WI38 (cell line): ENCODE measurements around the gene ZNF641.

Source experiments
- H3K4me3 ChIP-seq: 2 replicates; pipeline ENCODE4 v1.5.1; 2011; ENCODE audit warnings: low read depth, mild to moderate bottlenecking, control low read depth, low read length
- TF ChIP-seq, protein P1 (sequence below): IDR thresholded peaks from 2 replicates; pipeline ENCODE4 v1.5.1; 2012; ENCODE audit warnings: low read depth, mild to moderate bottlenecking, control low read depth, low read length

Gene ZNF641

DNA sequence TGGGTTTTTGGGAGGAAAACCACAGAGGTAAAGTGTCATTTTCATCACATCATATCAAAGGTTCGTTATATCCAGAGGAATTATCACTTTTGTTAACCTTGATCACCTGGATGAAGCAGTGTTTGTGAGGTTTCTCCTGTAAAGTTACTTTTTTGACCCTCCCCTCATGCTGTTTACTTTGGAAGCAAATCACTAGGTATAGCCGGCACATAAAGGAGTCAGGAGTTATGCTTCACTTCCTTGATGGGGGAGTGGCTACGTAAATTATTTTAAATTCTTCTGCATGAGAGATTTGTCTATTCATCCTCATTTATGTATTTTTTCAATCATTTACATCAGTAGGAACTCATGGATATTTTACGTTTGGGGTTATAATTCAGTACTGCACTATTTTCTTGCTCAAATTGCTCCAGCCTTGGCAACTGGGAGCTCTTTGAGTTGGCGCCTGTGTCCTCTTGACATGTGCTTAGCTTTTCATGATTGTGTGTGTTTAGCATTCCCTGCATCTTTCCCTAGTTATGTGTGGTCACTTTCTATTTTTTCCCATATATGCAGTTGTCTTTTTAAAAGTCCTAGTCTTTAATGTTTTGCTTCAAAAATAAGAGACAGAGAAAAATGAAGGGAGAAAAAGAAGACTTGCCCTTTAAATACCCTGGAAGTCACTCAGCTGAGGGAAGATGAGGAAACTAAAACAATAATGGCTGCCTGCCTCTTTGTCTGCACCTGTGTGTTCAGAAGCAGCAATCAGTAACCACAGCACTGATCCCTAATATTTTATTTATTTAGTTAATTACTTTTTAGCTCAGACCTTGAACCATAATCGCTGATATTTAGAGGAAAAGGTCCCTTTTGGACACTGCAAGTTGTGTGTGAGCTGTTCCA lies 62.1 kb downstream of the ZNF641 start:
- TF ChIP-seq, protein P1, sequence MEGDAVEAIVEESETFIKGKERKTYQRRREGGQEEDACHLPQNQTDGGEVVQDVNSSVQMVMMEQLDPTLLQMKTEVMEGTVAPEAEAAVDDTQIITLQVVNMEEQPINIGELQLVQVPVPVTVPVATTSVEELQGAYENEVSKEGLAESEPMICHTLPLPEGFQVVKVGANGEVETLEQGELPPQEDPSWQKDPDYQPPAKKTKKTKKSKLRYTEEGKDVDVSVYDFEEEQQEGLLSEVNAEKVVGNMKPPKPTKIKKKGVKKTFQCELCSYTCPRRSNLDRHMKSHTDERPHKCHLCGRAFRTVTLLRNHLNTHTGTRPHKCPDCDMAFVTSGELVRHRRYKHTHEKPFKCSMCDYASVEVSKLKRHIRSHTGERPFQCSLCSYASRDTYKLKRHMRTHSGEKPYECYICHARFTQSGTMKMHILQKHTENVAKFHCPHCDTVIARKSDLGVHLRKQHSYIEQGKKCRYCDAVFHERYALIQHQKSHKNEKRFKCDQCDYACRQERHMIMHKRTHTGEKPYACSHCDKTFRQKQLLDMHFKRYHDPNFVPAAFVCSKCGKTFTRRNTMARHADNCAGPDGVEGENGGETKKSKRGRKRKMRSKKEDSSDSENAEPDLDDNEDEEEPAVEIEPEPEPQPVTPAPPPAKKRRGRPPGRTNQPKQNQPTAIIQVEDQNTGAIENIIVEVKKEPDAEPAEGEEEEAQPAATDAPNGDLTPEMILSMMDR = no peak
- H3K4me3 ChIP-seq = no peak overlapping the region
